ENCODE results near the gene BCR. TPM values are rescaled to one million over a fixed set of nuclear protein-coding genes. Genes with fewer than 3 reads are reported as not detected.

BCR gene
- polyA plus RNA-seq, 1 donor (not counting 4 experiments of a cell fraction or from before 2014, with no cell fraction given): 25.8 TPM

DNA sequence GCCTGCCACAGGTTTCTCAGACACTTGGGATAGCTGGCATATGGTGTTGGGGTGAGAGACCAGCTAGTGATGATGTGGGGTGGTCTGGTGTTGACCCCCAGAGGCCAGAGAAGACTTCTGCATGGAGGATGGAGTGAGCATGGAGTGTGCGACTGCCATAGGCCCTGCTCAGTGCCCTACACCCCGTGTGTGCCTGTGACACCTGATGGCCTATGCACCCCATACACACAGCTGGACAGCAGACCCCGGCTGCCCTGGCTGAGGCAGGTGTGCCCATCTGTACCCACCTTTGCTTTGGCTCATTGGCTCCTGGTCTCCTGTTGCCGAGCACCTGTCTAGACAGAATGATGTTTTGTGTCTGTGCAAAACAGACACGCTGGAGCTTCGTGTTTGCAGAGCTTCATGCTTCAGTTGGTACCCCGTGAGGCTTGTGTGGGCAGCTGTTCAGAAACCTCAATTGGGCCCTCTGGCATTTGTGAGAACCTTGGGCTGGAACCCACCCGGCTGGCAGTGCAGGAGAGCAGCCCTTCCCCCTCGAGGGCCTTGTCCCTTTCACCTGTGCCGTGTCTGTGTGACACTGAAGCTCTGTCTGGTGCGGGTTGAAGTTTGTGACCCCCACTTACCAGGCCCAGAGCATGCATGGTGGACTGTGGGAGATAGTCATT lies 27.6 kb downstream of the BCR start:
- Histone ChIP-seq H3K36me3 (ENCODE audit: control insufficient read depth in 2 of 2, extremely low read depth in 1 of 2, insufficient read depth in 2 of 2, low read length in 2 of 2) (peaks cover 2 to 20% of the 10 kb centered on the region in 2 experiments), H3K9me1 (ENCODE audit: control insufficient read depth, extremely low read depth, insufficient read depth, low read length) (peaks cover 3% of the 10 kb centered on the region), H3K9me3 (ENCODE audit: control insufficient read depth, low read depth, low read length) (no peaks in the 10 kb centered on the region), H3K4me1 (ENCODE audit: control insufficient read depth, extremely low read depth, insufficient read depth, low read length) (peaks cover 17% of the 10 kb centered on the region), H3K27ac (ENCODE audit: control insufficient read depth, insufficient read depth, low read length) (no peak overlapping the region), H3K27me3 (ENCODE audit: control insufficient read depth, extremely low read depth, insufficient read depth, low read length) (no peaks in the 10 kb centered on the region), H4K20me1 (ENCODE audit: control insufficient read depth, extremely low read depth, insufficient read depth, low read length) (peaks cover 9% of the 10 kb centered on the region), H3K4me2 (ENCODE audit: control insufficient read depth, extremely low read depth, insufficient read depth, low read depth, low read length) (no peak overlapping the region), H2AFZ (ENCODE audit: control insufficient read depth, low read length) (no peak overlapping the region), H3K4me3 (ENCODE audit: control insufficient read depth in 2 of 3, extremely low read depth in 1 of 3, insufficient read depth in 2 of 3, low read depth in 1 of 3, low read length in 3 of 3) (no peak overlapping the region), H3K79me2 (ENCODE audit: control insufficient read depth, insufficient read depth, low read length) (peaks cover 79% of the 10 kb centered on the region), H3K9ac (ENCODE audit: control insufficient read depth, extremely low read depth, insufficient read depth, low read length) (no peak overlapping the region)
- DNase-seq (ENCODE audit: low read depth, low spot score) (no peak), FAIRE-seq (no peak)
- dilution Hi-C loops (cut with MboI; ENCODE audit: extremely low pct_ligation_motif_present, low sequenced_read_pairs): no loop called here
- TF ChIP-seq, protein P1, sequence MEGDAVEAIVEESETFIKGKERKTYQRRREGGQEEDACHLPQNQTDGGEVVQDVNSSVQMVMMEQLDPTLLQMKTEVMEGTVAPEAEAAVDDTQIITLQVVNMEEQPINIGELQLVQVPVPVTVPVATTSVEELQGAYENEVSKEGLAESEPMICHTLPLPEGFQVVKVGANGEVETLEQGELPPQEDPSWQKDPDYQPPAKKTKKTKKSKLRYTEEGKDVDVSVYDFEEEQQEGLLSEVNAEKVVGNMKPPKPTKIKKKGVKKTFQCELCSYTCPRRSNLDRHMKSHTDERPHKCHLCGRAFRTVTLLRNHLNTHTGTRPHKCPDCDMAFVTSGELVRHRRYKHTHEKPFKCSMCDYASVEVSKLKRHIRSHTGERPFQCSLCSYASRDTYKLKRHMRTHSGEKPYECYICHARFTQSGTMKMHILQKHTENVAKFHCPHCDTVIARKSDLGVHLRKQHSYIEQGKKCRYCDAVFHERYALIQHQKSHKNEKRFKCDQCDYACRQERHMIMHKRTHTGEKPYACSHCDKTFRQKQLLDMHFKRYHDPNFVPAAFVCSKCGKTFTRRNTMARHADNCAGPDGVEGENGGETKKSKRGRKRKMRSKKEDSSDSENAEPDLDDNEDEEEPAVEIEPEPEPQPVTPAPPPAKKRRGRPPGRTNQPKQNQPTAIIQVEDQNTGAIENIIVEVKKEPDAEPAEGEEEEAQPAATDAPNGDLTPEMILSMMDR (optimal IDR thresholded peaks at IDR 0.05 in 1 of 3, IDR thresholded peaks at IDR 0.05 in 1 of 3, conservative IDR thresholded peaks at IDR 0.05 in 1 of 3; ENCODE audit: extremely low read depth in 1 of 3, insufficient read depth in 2 of 3, low read length in 3 of 3): no peak
- TF ChIP-seq EZH2 (IDR thresholded peaks at IDR 0.05; ENCODE audit: low read length): no peak

DNA sequence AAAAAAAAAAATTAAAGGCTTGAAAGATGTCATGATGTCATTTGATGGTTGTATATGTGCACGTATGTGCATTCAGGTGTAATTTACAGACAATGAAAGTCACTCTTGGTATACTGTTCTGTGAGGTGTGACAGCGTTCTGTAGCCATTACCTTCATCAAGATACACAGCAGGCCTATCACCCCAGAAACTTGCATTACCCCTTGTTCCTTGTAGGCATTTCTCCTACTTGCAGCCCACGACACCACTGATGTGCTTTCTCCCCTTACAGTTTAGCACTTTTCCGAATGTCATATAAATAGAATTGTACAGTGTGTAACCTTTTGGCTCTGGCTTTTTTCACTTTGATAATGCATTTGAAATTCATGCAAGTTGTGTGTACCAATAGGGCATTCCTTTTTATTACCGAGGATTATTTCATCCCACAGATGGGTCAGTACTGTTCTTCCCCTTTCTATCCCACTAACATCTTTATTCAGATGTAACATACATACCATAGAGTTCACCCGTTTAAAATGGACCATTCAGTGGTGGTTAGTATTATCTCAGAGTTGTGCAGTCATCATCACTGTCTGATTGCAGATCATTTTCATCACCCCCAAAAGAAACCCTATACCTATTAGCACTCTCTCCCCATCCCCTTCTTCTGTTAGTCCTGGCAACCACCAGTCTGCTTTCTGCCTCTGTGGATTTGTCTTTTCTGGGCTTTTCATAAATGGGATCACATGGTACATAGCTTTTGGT lies 30.3 kb downstream of the BCR start:
- dilution Hi-C loops (cut with MboI; ENCODE audit: extremely low pct_ligation_motif_present, low sequenced_read_pairs): no loop called here
- Histone ChIP-seq H3K27me3 (ENCODE audit: control insufficient read depth, extremely low read depth, insufficient read depth, low read length) (no peaks in the 10 kb centered on the region), H3K9me1 (ENCODE audit: control insufficient read depth, extremely low read depth, insufficient read depth, low read length) (peaks cover 3% of the 10 kb centered on the region), H3K9me3 (ENCODE audit: control insufficient read depth, low read depth, low read length) (no peaks in the 10 kb centered on the region), H3K4me2 (ENCODE audit: control insufficient read depth, extremely low read depth, insufficient read depth, low read depth, low read length) (no peak overlapping the region), H3K36me3 (ENCODE audit: control insufficient read depth in 2 of 2, extremely low read depth in 1 of 2, insufficient read depth in 2 of 2, low read length in 2 of 2) (peaks cover 0 to 8% of the 10 kb centered on the region in 2 experiments), H3K4me3 (ENCODE audit: control insufficient read depth in 2 of 3, extremely low read depth in 1 of 3, insufficient read depth in 2 of 3, low read depth in 1 of 3, low read length in 3 of 3) (no peak overlapping the region), H3K4me1 (ENCODE audit: control insufficient read depth, extremely low read depth, insufficient read depth, low read length) (peaks cover 12% of the 10 kb centered on the region), H3K79me2 (ENCODE audit: control insufficient read depth, insufficient read depth, low read length) (peaks cover 81% of the 10 kb centered on the region), H3K9ac (ENCODE audit: control insufficient read depth, extremely low read depth, insufficient read depth, low read length) (no peak overlapping the region), H3K27ac (ENCODE audit: control insufficient read depth, insufficient read depth, low read length) (no peak overlapping the region), H4K20me1 (ENCODE audit: control insufficient read depth, extremely low read depth, insufficient read depth, low read length) (peaks cover 11% of the 10 kb centered on the region), H2AFZ (ENCODE audit: control insufficient read depth, low read length) (no peak overlapping the region)
- DNase-seq (ENCODE audit: low read depth, low spot score) (no peak), FAIRE-seq (no peak)
- TF ChIP-seq, protein P1 (optimal IDR thresholded peaks at IDR 0.05 in 1 of 3, IDR thresholded peaks at IDR 0.05 in 1 of 3, conservative IDR thresholded peaks at IDR 0.05 in 1 of 3; ENCODE audit: extremely low read depth in 1 of 3, insufficient read depth in 2 of 3, low read length in 3 of 3): no peak
- TF ChIP-seq EZH2 (IDR thresholded peaks at IDR 0.05; ENCODE audit: low read length): no peak
